GM19395 (cell line): ENCODE data around the gene GALNT5.
"Not testable (repeated sequence)": the region's sequence is repeated elsewhere in the genome, so short reads cannot be mapped to it uniquely, and the experiment has no call there.

Source experiments
- ATAC-seq: cut with Tn5 transposase; IDR thresholded peaks from one replicate; pipeline ENCODE4 v1.9.1; 2021; ENCODE audit warnings: mild to moderate bottlenecking, moderate library complexity; ENCODE audit not compliant: unreplicated experiment

The GALNT5 gene

DNA sequence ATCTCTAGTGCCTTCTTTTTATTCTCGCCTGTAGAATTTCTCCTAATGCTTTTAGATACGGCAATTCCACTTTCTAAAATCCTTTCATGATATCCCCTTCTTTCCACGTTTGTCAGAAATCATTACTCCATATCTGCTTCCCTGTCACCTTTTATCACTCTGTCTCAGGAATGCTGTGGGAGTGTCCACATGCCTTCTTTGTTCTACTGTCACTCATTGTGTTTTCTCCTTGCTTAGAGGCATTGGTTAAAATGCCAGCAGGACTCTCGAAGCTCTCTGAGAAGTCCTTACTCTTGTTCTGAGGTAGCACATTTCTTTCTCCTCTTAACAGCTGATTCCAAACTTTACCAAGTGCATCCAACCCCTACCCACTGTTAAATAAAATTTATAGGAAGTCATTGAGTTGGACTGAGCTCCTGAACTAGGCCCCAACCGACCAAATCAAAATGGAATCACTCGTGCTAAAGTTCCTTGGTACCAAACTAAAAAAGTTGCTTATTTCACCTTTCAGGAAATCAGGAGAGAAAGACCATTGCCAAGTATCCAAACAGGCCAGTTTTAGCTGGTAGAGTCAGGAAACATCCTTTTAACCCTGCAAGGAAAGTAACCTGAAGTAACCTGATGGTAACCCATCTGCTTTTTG is 10.6 kb upstream of the GALNT5 start:
- ATAC-seq: no peak

DNA sequence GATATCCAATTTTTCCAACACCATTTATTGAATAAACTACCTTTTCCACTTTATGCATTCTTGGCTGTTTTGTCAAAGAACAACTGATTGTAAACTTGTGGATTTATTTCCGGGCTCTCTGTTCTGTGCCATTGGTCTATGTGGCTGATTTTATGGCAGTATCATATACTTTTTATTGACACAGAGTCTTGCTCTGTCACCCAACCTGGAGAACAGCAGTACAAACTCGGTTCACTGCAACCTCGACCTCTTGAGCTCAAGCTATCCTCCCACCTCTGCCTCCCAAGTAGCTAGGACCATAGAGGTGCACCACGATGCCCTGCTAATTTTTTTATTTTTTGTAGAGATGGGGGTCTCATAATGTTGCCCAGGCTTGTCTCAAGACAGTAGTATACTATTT is 6.7 kb upstream of the GALNT5 start:
- no peak for ATAC-seq

DNA sequence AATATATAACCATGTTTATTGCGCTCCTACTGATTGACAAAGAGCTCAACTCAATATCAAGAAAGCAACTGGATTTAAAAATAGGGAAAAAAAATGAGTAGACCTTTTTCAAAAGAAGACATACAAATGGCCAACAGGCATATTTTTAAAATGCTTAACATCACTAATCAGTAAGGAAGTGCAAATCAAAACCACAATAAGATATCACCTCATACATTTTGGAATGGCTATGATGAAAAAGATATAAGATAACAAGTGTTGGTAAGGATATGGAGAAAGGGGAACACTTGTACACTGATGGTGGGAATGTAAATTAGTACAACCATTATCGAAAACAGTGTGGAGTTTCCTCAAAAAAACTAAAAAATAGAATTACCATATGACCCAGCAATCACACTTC is 5.6 kb upstream of the GALNT5 start:
- ATAC-seq: no peak

DNA sequence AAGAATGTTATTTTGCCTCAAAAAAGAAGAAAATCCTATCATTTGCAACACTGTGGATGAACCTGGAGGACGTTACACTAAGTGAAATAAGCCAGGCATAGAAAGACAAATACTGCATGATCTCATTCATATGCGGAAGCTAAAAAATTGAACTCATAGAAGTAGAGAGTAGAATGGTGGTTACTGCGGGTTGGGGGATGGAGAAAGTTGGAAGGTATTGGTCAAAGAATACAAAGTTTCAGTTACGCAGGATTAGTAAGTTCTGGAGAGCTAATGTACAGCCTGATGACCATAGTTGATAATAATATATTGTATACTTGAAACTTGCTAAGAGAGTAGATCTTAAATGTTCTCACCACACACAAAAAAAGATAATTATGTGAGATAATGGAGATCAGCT is 5.0 kb upstream of the GALNT5 start:
- no peak for ATAC-seq

DNA sequence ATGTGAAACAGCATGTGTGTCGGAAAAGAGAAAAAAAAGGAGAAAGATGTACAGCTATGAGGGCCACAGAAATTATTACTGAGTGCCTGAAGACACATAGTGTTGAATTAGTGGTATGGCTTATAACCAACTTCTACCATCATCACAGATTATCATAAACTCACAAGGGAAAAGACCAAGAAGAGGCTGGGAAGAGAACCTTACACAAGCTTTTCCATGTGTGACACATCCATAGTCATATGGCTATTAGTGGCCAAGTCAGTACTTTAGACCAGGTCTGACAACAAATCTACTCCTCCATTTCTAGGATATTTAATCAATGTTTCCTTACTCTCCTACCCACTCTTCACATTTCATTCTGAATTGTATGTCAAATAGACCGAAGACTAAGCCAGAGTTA is 3.5 kb upstream of the GALNT5 start:
- no peak for ATAC-seq

DNA sequence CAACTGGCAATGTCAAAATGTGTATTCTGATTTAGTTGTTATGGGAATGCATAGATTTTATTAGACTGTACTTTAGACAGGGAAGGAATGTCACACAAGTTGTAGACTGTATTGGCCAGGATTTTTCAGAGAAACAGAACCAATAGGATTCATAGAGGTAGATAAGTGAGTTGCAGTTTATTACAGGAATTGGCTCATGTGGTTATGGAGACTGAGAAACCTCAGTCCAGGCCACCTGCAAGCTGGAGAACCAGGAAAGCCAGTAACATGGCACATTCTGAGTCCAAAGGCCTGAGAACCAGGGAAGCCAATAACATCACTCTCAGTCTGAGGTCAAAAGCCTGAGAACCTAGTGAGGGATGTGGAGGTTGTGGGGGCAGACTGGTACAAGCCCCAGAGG is 1.8 kb upstream of the GALNT5 start:
- ATAC-seq: no peak

DNA sequence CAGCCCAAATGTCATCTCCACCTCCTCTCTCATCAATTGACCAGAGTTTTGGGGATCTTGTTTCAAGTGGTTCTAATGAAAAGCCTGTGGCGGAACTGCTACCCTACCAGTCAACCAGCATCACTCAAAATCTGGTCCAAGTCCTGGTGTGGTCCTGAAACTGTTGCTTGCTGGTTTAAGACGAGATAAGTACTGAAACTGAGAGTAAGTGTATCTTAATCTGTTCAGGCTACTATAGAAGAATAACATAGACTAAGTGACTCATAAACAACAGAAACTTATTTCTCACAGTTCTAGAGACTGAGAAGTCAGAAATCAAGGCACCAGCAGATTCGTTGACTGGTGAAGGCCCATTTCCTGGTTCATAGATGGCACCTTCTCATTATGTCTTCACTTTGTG is 879 bp upstream of the GALNT5 start:
- ATAC-seq: peak; percentile 99

DNA sequence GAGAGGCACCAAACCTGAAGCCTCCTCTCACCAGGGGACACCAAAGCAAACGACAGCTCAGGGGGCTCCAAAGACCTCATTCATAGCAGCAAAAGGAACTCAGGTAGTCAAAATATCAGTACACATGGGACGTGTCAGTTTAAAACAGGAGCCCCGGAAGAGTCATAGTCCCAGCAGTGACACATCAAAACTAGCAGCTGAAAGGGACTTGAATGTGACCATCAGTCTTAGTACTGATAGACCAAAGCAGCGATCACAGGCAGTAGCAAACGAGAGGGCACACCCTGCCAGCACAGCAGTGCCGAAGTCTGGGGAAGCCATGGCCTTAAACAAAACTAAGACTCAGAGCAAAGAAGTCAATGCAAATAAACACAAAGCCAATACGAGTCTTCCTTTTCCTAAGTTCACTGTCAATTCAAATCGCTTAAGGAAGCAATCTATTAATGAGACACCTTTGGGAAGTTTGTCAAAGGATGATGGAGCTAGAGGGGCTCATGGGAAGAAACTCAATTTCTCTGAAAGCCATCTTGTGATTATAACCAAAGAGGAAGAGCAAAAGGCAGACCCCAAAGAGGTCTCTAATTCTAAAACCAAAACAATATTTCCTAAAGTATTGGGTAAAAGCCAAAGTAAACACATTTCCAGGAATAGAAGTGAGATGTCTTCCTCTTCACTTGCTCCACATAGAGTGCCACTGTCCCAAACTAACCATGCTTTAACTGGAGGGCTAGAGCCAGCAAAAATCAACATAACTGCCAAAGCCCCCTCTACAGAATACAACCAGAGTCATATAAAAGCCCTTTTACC is 1.2 kb downstream of the GALNT5 start:
- no peak for ATAC-seq

DNA sequence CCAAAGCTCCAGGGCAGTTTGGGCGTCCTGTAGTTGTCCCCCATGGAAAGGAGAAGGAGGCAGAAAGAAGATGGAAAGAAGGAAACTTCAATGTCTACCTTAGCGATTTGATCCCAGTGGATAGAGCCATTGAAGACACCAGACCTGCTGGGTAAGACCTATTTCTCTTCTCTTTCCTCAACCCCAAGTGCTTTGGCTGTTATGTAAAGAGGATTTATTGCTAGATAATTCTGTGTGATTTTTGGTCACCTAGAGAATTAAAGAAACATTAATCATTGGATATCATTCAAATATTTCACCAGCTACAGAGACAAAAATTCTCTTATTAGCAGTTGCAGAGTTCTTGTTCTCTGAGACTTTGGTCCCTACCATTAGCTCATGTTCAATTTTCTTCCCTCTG is 1.9 kb downstream of the GALNT5 start:
- no peak for ATAC-seq

DNA sequence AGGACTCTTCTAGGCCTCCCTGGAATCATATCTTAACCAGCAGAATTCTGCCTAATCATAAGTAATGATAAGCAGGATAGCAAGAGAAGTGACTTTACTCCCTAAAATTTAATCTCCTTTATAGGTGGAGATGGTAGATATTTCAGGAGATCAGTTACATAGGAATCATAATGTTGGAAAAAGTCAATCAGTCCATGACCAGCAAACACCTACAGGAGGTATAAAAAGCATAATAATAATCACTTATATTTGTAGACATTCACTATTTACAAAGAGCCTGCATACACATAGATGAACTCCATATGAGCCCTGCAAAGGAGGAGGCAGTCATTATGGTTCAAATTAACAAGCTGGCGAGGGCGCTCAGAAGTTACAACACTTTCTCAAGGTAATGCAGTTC is 2.5 kb downstream of the GALNT5 start:
- ATAC-seq: no peak

DNA sequence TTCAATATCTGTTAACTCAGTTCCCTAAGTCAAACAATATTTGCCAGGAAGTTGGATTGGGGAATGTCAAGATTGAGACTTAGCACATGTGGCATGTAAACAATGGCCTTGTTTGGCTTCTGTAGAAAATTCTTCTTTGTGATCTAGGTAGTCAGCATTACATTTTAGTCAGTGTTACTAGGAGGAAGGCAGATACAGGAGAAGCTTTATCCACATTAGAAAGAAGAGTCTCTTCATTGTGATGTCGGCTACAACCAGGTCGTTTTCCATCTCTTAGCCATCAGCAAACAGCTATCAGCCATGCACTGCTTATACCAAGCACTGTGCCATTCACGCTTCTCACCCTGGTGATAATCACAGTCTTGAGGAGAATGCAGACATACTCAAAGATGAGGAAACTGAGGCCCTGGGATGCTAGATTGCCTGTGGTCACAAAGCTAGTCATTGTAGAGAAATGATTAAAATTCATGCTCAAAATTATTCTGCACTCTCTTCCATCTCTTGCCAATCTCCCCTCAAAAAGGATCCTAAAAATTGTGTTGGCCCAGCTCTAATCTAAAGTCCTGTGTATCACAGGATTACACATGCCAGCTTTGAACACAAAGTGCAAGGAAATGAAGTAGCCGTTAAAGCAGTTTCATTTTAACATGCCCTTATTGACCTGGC is 3.2 kb downstream of the GALNT5 start:
- no peak for ATAC-seq

DNA sequence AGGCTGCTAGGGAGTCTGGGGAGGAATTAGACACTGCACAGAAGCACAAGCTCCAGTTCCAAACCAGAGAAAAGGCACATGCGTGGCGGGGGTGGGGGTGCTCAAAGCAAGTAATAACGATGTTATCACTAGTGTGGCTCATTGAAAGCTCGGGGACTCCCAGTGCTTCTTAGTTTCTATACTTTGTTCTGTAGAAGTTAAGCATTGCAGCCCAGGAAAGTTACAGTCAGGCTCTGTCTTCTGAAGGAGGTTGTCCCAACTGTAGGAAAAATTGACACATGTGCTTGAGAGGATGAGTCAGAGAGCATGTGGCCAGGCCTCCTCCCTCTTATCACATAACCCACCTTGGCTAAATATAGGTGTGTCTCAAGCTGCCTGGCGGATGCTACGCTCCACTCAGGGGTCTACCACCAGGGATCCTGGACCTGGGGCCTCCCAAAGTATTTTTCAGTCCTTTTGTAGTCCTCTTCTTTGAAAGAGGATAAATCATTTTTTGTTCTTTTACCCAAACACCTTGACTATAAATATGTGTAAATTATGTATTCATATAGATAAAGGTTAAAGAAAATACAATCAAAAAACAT is 3.8 kb downstream of the GALNT5 start:
- no peak for ATAC-seq

DNA sequence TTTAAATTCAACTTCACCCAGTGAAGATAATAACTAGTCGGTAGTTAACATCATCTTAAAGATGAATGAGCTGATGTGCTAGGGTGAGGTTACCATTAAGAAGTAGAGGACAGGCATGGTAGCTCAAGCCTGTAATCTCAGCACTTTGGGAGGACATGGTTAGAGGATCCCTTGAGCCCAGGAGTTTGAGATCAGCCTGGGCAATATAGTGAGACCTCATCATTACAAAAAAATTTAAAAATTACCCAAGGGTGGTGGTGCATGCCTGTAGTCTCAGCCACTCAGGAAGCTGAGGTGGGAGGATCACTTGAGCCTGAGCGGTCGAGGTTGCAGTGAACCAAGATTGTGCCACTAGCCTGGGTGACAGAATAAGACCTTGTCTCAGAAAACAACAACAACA is 4.7 kb downstream of the GALNT5 start:
- no peak for ATAC-seq

DNA sequence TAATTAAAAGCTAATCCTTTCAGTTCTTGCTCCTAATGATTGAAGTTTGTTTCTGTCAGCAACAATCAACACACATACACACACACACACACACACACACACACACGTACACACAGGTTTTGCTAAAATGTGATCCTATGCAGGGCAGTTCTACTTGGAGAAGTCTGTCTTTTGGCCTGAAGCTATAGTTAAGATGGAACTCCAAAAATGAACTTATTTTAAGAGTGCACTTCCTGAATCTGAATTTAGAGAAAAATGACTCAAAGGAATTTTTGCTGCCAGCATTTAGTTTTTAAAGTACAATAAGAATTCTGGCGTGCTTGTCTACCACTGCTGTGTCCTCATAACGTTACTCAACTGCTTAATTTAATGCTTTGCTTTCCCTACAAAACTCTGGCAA is 6.6 kb downstream of the GALNT5 start:
- no peak for ATAC-seq

DNA sequence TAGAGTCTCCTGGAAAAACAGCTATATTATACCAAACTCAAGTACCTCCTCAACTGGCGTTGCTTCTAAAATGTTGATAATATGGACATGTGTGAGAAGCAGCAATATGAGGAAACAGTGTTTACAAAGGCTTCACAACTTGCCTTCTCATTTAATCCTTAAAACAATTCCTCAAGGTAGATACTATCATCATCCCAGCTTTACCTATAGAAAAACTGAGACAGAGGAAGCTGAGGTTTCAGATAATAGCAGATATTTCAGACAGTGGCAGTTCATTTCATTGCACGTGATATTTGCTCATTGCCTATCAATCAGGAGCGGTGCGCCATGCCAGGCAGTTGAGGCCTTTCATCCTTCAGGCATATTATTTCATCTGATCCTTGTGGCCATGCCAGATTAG is 8.3 kb downstream of the GALNT5 start:
- no peak for ATAC-seq

DNA sequence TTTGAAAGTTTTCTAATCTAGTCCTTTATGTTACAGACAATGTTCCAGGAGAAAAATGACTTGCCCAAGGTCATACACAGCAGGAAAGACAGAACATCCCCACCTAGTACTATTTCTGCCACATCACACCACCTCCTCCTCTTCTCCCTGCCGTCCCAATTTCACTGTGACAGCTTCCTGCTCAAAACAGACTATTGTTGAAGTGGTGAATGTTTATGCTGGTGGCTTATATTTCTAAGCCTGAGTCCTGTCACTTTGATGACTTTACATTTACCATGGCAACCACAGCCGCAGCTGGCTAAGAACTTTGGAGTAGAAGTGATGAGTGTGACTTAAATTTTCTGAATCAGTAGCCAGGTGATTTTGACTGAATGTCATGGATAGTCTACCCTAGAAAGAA is 10.0 kb downstream of the GALNT5 start:
- ATAC-seq: no peak

DNA sequence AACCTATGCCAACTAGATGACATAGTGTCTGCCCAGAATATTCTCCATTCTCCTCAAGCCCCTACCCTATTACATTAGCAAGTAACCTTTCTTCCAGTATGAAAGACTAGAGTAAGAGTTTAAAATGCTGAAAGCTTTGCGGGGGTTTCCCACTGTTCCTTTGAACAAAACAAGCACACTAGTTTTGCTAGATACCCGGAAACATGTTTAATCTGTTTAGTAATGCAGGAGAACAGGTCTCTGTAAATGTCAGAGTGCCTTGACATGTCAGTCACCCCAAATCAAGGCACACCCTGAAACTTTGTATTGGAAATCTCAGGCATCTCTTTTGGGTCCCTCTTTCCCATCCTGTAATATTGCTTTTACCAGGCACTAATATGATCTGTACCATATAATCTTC is 11.6 kb downstream of the GALNT5 start:
- ATAC-seq: no peak

DNA sequence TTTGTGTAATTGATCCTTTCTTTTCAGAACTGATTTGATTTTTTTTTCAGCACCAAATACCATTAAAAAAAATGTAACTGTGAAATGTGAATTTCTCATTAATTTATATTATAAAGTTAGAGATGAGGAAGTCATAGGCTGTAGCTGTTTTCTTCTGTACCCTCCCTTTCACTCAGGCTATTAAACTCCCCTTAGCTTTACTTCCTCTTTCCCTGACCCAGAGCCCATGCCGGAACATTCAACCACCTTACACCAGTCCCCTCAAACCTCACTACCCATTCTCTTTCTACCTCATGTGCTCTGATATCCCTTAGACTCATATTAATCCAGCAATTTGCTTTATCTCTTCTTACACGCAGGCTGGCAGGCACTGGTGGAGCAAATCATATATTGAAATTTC is 12.4 kb downstream of the GALNT5 start:
- peak; percentile 62 for ATAC-seq

DNA sequence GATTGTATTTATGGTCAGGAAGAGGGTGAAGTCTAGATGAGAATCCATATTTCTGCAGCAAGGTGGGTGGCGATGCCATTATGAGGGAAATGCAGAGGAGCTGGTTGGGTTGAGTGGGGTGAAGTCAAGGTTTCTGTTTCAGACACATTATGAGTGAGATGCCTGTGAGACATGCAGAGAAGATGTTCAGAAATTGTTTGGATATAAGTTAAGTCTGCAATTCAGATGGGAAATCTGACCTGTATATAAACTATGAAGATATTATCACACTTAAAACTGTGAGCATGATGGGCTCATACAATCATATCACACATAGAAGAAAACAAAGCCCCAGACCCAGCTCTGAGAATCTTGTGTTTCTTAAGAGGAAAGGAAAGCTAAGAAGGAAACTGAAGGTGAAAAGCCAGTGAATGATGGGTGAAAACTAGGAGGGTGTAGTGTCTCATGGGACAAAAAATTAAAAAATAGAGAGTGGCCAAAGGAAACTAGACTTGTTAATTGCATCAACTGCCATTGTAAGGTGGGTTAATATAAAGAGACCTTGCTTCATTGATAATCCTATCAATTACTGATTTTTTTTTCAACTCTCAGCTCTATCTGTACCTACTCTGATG is 14.2 kb downstream of the GALNT5 start:
- peak; percentile 51 for ATAC-seq

DNA sequence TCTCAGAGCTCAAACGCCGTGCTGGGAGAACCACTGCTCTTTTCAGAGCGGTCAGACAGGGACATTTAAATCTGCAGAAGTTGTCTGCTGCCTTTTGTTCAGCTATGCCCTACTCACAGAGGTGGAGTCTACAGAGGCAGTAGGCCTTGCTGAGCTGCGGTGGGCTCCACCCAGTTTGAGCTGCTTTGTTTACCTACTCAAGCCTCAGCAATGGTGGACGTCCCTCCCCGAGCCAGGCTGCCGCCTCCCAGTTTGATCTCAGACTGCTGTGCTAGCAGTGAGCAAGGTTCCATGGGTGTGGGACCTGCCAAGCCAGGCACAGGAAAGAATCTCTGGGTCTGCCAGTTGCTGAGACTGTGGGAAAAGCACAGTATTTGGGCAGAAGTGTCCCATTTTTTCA is 21.8 kb downstream of the GALNT5 start:
- ATAC-seq: not testable (repeated sequence)

DNA sequence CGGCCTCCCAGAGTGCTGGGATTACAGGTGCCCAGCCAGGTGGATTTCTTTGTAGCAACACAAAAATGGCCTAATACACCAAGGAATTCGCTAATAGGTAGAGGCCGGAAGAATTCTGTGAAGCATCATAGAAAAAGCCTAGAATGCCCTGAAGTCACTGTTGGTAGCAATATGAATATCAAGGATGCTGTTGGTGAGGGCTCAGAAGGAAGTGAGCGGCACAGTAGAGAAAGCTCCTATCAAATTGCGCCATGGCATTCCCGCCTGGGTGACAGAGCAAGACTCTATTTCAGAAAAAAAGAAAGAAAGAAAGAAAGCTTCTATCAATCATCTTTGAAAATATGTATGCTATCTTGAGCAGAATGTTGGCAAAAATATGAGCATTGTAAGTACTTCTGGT is 23.8 kb downstream of the GALNT5 start:
- ATAC-seq: no peak
